HG03095 (cell line): ENCODE results near the gene TEX264.
"Not testable (repeated sequence)": the region's sequence is repeated elsewhere in the genome, so short reads cannot be mapped to it uniquely, and the experiment has no call there.

ENCODE experiments used
- ATAC-seq: cut with Tn5 transposase; IDR thresholded peaks from one replicate; pipeline ENCODE4 v1.9.1; 2021; ENCODE audit warnings: moderate library complexity; ENCODE audit not compliant: unreplicated experiment

The TEX264 gene

GRCh38 chr3:51670823-51671733, at the start of gene TEX264:
Gene TEX264, plus strand, starts transcription at chr3:51671252. Its CDS starts 3,053 bp downstream, at chr3:51674305.
- ATAC-seq = peak; percentile 57

- no peak for ATAC-seq
Measured at GRCh38 chr3:51622413-51622812, 48.6 kb upstream of the TEX264 start.

GRCh38 chr3:51622868-51623267, 48.2 kb upstream of the TEX264 start:
- ATAC-seq = no peak

GRCh38 chr3:51630513-51630912, 40.5 kb upstream of the TEX264 start:
- no peak for ATAC-seq

- no peak for ATAC-seq
Measured at GRCh38 chr3:51637144-51637940, 33.7 kb upstream of the TEX264 start.

GRCh38 chr3:51637941-51638471, 33.0 kb upstream of the TEX264 start:
- ATAC-seq = peak; percentile 65

- no peak for ATAC-seq
Measured at GRCh38 chr3:51642462-51642861, 28.6 kb upstream of the TEX264 start.

- no peak for ATAC-seq
Measured at GRCh38 chr3:51646091-51646490, 25.0 kb upstream of the TEX264 start.

- not testable (repeated sequence) for ATAC-seq
Measured at GRCh38 chr3:51652103-51652502, 18.9 kb upstream of the TEX264 start.

GRCh38 chr3:51653409-51653808, 17.6 kb upstream of the TEX264 start:
- not testable (repeated sequence) for ATAC-seq

GRCh38 chr3:51657234-51657633, 13.8 kb upstream of the TEX264 start:
- no peak for ATAC-seq

GRCh38 chr3:51659942-51660341, 11.1 kb upstream of the TEX264 start:
- no peak for ATAC-seq

- no peak for ATAC-seq
Measured at GRCh38 chr3:51662456-51662855, 8.6 kb upstream of the TEX264 start.

- ATAC-seq = no peak
Measured at GRCh38 chr3:51668756-51669155, 2.3 kb upstream of the TEX264 start.

- no peak for ATAC-seq
Measured at GRCh38 chr3:51669241-51670052, 1.6 kb upstream of the TEX264 start.

GRCh38 chr3:51670053-51670822, 814 bp upstream of the TEX264 start:
- no peak for ATAC-seq

- ATAC-seq = peak; percentile 43
Measured at GRCh38 chr3:51671734-51672475, 853 bp downstream of the TEX264 start.

GRCh38 chr3:51673181-51673801, 2.2 kb downstream of the TEX264 start:
- ATAC-seq = no peak
